GM13976 (cell line): ENCODE data around the gene AMN.

ENCODE experiments used
- DNase-seq: peaks from one replicate; pipeline ENCODE4 v3.0.0; 2012; ENCODE audit warnings: low spot score
- in situ Hi-C: fragments of 300-500 bp; cut with MboI; formaldehyde crosslinking; loops from one replicate; pipeline ENCODE4 v1.12.0; 2022; ENCODE audit warnings: low sequenced_read_pairs, mixed read lengths, inconsistent platforms; ENCODE audit not compliant: unreplicated experiment
- TF ChIP-seq, protein P1 (sequence below): IDR thresholded peaks from 2 replicates; pipeline ENCODE4 v1.5.1; 2012; ENCODE audit warnings: borderline replicate concordance, mild to moderate bottlenecking; ENCODE audit not compliant: insufficient read depth; ENCODE audit errors: extremely low read depth, missing control alignments, control extremely low read depth

Gene AMN

DNA sequence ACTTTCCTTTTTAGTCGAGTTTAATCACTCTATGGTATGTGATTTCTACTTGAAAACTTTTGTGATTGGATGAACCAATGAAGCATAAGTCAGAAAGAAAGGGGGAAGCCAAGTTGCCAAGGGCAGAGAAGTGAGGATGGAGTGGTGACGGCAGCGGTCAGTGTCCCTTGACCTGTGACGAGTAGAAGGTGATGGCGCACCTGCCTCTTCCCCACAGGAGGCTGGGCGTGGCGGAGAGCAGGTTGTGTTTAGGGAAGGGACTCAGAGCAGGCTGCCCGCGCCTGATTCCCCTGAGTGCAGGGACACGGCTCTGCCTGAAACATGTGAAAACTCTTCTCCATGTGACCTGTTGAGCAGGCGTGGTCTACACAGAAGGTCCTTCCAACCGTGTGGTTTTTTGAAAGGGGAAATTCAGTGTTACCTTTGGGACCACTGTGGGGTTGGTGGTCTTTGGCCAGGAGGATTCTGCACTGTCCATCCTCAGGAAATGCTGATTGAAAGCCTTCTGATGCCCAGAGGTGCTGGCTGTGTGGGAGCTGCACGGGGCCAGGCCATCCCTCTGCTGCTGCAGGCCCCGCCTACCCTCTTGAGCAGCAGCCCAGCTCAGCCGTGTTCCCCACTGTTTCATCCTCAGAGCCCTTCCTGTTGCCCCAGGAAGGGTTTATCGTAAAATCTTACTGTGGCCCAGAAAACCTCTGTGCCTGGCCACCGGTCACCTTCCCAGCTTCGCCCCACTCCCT lies 23.5 kb upstream of the AMN start:
- DNase-seq = peak; percentile 64
- TF ChIP-seq, protein P1, sequence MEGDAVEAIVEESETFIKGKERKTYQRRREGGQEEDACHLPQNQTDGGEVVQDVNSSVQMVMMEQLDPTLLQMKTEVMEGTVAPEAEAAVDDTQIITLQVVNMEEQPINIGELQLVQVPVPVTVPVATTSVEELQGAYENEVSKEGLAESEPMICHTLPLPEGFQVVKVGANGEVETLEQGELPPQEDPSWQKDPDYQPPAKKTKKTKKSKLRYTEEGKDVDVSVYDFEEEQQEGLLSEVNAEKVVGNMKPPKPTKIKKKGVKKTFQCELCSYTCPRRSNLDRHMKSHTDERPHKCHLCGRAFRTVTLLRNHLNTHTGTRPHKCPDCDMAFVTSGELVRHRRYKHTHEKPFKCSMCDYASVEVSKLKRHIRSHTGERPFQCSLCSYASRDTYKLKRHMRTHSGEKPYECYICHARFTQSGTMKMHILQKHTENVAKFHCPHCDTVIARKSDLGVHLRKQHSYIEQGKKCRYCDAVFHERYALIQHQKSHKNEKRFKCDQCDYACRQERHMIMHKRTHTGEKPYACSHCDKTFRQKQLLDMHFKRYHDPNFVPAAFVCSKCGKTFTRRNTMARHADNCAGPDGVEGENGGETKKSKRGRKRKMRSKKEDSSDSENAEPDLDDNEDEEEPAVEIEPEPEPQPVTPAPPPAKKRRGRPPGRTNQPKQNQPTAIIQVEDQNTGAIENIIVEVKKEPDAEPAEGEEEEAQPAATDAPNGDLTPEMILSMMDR = no peak
- in situ Hi-C loops = no loop called here

- no peak for DNase-seq
- in situ Hi-C loops = no loop called here
- TF ChIP-seq, protein P1 = no peak
Observed at GRCh38 chr14:102899516-102899900, 23.0 kb upstream of the AMN start.

DNA sequence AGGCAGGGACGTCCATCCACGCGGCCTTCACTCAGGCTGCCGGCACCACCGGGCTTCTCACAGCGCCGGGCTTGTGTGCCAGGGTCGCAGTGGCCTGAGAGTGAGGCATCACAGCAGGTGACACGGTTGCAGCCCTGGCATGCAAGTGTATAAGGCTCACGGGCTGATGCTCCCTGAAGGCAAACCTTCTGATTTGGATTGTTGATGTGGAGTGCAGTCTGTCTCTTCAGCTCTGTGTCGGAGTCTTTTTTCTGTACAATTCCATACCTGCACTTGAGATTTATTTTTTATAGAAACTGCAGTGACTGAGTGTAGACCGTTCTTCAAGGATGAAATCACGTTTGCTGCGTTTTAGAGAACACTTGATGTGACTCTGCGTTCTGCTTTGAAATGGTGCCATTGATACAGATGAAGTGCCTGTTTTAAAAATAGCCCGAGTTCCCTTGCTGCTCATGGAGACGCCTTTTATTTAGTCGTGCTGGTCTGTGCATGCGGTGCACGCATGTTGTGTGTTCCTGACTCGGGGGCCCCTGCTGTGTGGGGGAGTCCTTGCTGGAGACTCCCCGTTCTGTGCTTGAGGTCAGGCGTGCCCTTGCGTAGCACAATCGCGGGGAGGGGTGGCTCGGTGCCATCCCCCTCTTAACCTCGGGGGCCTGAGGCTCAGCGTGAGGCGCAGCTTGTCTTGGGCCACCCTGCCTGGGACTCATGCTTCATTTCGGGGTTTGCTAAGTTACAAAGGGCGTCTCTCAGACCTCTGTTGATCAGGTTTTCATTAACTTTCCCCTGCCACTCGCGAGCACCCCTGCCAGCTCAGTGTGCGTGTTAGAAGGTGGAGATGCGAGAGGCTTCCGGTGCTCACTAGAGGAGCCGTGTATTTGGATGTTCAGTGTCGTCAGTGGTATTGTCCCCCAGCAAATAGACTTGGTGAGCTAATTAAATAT lies 21.6 kb upstream of the AMN start:
- in situ Hi-C loops = no loop called here
- TF ChIP-seq, protein P1 = no peak
- peak; percentile 78 for DNase-seq

DNA sequence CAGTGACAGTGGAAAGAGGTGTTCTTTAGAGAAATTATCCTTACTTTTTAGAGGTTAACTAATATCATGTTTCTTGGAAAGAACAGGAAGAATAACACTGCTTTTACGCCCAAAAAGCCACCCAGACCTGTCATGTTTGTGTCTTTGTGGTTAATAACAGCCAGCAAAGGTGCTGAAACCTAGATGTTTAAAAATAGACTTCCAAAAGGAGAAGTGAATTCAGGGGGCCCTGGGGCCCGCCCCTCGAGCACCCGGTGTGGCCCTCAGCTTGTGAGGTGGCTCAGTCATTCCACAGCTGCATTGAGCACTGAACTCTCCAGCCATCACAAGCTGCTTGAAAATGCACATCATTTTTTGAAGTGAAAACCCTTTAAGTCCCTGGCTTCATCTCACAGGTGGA lies 20.8 kb upstream of the AMN start:
- TF ChIP-seq, protein P1 = no peak
- DNase-seq = peak; percentile 93
- in situ Hi-C loops = no loop called here

DNA sequence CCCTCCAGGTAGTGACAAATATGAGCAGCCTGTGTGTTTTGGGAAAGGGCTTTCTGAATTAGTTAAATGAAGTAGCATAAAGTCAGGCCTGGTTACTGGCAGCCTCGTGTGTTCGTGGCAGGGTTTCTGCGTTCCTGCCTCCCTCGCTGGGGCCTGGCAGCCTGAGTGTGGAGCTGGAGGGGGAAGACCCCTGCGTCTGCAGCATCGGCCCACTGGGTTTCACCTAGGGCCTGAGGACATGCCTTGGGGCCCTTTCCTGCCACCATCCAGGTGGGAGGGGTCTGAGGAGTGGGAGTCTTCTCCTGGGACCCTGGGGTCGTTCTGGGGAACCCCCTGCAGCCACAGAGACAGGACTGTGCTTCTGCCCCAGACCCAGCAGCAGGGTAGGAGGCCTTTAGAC lies 20.4 kb upstream of the AMN start:
- in situ Hi-C loops = no loop called here
- TF ChIP-seq, protein P1 = no peak
- peak; percentile 64 for DNase-seq

DNA sequence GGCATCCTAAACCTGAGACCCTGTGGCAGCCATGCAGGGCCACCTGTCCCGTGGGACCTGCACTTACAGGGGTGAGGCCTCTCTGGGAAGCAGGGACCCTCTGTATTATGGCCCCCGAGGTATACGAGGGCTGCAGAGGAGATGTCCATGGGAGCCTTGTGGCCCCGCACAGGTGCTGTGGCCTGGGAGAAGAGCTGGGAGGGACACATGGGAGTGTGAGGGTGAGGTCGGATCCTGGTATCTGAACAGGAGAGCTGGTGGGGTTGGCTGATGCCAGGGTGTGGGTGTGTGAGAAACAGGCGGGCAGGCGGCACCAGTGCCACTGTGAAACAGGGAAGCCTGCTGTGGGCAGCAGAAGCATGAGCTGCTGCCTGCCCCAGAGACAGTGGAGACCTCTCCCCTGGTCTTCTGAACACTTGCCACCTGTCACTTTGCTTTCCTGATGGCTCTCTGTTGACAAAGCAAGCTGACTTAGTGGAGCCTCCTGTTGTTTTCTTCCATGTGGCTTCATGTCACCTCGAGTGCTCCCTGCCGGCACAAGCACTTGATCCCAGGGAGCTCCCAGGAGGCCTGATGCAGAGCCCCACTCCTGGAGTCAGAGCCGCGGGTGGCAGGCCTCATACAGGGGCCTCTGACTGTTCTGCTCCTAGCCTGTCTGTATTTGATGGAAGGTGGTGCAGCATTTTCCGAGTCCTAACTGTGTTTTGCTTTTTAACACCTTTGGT lies 19.8 kb upstream of the AMN start:
- in situ Hi-C loops = no loop called here
- TF ChIP-seq, protein P1 = no peak
- peak; percentile 26 for DNase-seq
